SK-N-SH treated with all-trans-retinoic acid at 6 μM for 48 hours (cell line): ENCODE measurements around the gene CBX1.

Experiments
- ATAC-seq: fragments of 200-7000 bp; cut with Tn5 transposase; 3 replicates; pipeline ENCODE4 v1.9.1; 2020; ENCODE audit warnings: mild to moderate bottlenecking, moderate library complexity
- ARNTL ChIP-seq: fragments of 450-650 bp; formaldehyde crosslinking; IDR thresholded peaks from 2 replicates; pipeline ENCODE4 v1.5.0; 2020; ENCODE audit warnings: low read depth, mild to moderate bottlenecking, moderate library complexity, borderline replicate concordance
- CREB5 ChIP-seq: fragments of 250-450 bp; sonication (Bioruptor Pico); IDR thresholded peaks from 2 replicates; pipeline ENCODE4 v1.5.1; 2020; ENCODE audit warnings: low read depth, mild to moderate bottlenecking, moderate library complexity
- CSDC2 ChIP-seq: fragments of 250-450 bp; sonication (Bioruptor Pico); IDR thresholded peaks from 2 replicates; pipeline ENCODE4 v1.5.0; 2020; ENCODE audit warnings: mild to moderate bottlenecking, moderate library complexity
- ESRRG ChIP-seq: fragments of 250-450 bp; sonication (Bioruptor Pico); IDR thresholded peaks from 2 replicates; pipeline ENCODE4 v1.6.1; 2021; ENCODE audit warnings: mild to moderate bottlenecking
- ISL1 ChIP-seq: fragments of 250-450 bp; sonication (Bioruptor Pico); IDR thresholded peaks from 2 replicates; pipeline ENCODE4 v2.1.2; 2022; ENCODE audit warnings: mild to moderate bottlenecking, moderate library complexity
- OSR1 ChIP-seq: fragments of 250-450 bp; sonication (Bioruptor Pico); IDR thresholded peaks from 2 replicates; pipeline ENCODE4 v1.8.0; 2022; ENCODE audit warnings: moderate library complexity, mild to moderate bottlenecking, inconsistent platforms
- POU6F1 ChIP-seq: fragments of 250-450 bp; sonication (Bioruptor Pico); IDR thresholded peaks from 2 replicates; pipeline ENCODE4 v1.8.0; 2021; ENCODE audit warnings: low read depth, mild to moderate bottlenecking, moderate library complexity, borderline replicate concordance
- PPARA ChIP-seq: fragments of 250-450 bp; sonication (Bioruptor Pico); IDR thresholded peaks from 2 replicates; pipeline ENCODE4 v1.5.0; 2020; ENCODE audit warnings: mild to moderate bottlenecking, borderline replicate concordance
- RARB ChIP-seq: fragments of 250-450 bp; sonication (Bioruptor Pico); IDR thresholded peaks from 2 replicates; pipeline ENCODE4 v1.8.0; 2021; ENCODE audit warnings: mild to moderate bottlenecking, moderate library complexity
- SNAI2 ChIP-seq: fragments of 250-450 bp; sonication (Bioruptor Pico); IDR thresholded peaks from 2 replicates; pipeline ENCODE4 v1.5.0; 2020; ENCODE audit warnings: mild to moderate bottlenecking, moderate library complexity
- TCF4 ChIP-seq: fragments of 250-450 bp; sonication (Bioruptor Pico); IDR thresholded peaks from 2 replicates; pipeline ENCODE4 v1.8.0; 2021; ENCODE audit warnings: mild to moderate bottlenecking, moderate library complexity, borderline replicate concordance
- TOX ChIP-seq: fragments of 250-450 bp; sonication (Bioruptor Pico); IDR thresholded peaks from 2 replicates; pipeline ENCODE4 v1.8.0; 2021; ENCODE audit warnings: mild to moderate bottlenecking, moderate library complexity, borderline replicate concordance
- ZC3H10 ChIP-seq: fragments of 250-450 bp; sonication (Bioruptor Pico); IDR thresholded peaks from 2 replicates; pipeline ENCODE4 v1.5.1; 2021; ENCODE audit warnings: mild to moderate bottlenecking, moderate library complexity
- ZFP3 ChIP-seq: fragments of 250-450 bp; sonication (Bioruptor Pico); IDR thresholded peaks from 2 replicates; pipeline ENCODE4 v1.5.0; 2020; ENCODE audit warnings: mild to moderate bottlenecking, moderate library complexity
- ZFP30 ChIP-seq: fragments of 450-650 bp; formaldehyde crosslinking; IDR thresholded peaks from 2 replicates; pipeline ENCODE4 v1.5.0; 2022; ENCODE audit warnings: mild to moderate bottlenecking, moderate library complexity
- ZNF565 ChIP-seq: fragments of 450-650 bp; formaldehyde crosslinking; conservative IDR thresholded peaks from 2 replicates; pipeline ENCODE4 v1.5.0; 2020; ENCODE audit warnings: low read depth, mild to moderate bottlenecking, moderate library complexity
- ZNF70 ChIP-seq: fragments of 450-650 bp; formaldehyde crosslinking; IDR thresholded peaks from 2 replicates; pipeline ENCODE4 v1.5.0; 2020; ENCODE audit warnings: mild to moderate bottlenecking, moderate library complexity
- TF ChIP-seq, protein P1 (sequence below): fragments of 250-450 bp; sonication (Bioruptor Pico); IDR thresholded peaks from 2 replicates; pipeline ENCODE4 v1.8.0; 2020; ENCODE audit warnings: mild to moderate bottlenecking, moderate library complexity, borderline replicate concordance
- TF ChIP-seq, protein P2 (sequence below): fragments of 250-450 bp; sonication (Bioruptor Pico); IDR thresholded peaks from 2 replicates; pipeline ENCODE4 v1.5.1; 2021; ENCODE audit warnings: mild to moderate bottlenecking, moderate library complexity
- TF ChIP-seq, protein P3 (sequence below): fragments of 250-450 bp; sonication (Bioruptor Pico); IDR thresholded peaks from 2 replicates; pipeline ENCODE4 v1.5.0; 2020; ENCODE audit warnings: mild to moderate bottlenecking, moderate library complexity

CBX1 gene

GRCh38 chr17:48125829-48126531 lies 24.7 kb upstream of the CBX1 start:
- TF ChIP-seq ISL1: no peak
- TF ChIP-seq ZNF565: no peak
- TF ChIP-seq ZNF70: no peak
- TF ChIP-seq, protein P1, sequence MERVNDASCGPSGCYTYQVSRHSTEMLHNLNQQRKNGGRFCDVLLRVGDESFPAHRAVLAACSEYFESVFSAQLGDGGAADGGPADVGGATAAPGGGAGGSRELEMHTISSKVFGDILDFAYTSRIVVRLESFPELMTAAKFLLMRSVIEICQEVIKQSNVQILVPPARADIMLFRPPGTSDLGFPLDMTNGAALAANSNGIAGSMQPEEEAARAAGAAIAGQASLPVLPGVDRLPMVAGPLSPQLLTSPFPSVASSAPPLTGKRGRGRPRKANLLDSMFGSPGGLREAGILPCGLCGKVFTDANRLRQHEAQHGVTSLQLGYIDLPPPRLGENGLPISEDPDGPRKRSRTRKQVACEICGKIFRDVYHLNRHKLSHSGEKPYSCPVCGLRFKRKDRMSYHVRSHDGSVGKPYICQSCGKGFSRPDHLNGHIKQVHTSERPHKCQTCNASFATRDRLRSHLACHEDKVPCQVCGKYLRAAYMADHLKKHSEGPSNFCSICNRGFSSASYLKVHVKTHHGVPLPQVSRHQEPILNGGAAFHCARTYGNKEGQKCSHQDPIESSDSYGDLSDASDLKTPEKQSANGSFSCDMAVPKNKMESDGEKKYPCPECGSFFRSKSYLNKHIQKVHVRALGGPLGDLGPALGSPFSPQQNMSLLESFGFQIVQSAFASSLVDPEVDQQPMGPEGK (CRISPR knock-in tag): no peak
- TF ChIP-seq CSDC2 (CRISPR knock-in tag): no peak
- TF ChIP-seq, protein P2, sequence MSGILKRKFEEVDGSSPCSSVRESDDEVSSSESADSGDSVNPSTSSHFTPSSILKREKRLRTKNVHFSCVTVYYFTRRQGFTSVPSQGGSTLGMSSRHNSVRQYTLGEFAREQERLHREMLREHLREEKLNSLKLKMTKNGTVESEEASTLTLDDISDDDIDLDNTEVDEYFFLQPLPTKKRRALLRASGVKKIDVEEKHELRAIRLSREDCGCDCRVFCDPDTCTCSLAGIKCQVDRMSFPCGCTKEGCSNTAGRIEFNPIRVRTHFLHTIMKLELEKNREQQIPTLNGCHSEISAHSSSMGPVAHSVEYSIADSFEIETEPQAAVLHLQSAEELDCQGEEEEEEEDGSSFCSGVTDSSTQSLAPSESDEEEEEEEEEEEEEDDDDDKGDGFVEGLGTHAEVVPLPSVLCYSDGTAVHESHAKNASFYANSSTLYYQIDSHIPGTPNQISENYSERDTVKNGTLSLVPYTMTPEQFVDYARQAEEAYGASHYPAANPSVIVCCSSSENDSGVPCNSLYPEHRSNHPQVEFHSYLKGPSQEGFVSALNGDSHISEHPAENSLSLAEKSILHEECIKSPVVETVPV (CRISPR knock-in tag): no peak
- TF ChIP-seq ESRRG: no peak
- TF ChIP-seq SNAI2 (CRISPR knock-in tag): no peak
- no peak for TF ChIP-seq ARNTL
- ATAC-seq: no peak

DNA sequence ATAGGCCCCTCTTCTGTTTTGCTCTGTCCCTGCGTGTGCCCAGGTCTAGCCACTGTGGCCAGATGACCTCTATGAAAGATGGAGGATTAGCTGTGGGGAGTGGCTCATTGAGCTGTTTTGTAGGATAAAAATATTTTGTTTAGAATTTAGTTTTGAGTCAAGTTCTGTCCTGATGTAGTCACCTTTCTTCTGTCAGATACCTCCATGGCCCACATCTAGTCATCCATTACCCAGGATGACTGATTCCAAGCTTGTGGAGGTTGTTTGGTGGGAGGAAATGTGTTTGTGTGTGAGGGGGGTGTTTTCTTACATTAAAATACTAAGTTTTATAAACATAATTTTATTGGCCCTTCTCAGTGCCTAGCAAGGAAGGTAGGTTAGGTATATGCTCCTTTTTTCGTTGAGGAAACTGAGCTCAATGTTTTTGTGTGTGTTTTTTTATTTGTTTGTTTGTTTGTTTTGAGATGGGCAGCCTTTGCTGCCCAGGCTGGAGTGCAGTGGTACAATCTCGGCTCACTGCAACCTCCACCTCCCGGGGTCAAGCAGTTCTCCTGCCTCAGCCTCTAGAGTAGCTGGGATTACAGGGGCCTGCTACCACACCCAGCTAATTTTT lies 22.6 kb upstream of the CBX1 start:
- TF ChIP-seq RARB (CRISPR knock-in tag) (no peak), CSDC2 (CRISPR knock-in tag) (no peak), OSR1 (CRISPR knock-in tag) (no peak), SNAI2 (CRISPR knock-in tag) (no peak), ZNF565 (no peak), TCF4 (CRISPR knock-in tag) (no peak), ZFP30 (CRISPR knock-in tag) (no peak), ZNF70 (no peak), ARNTL (no peak), ISL1 (no peak), ZC3H10 (no peak), ESRRG (no peak), POU6F1 (CRISPR knock-in tag) (no peak), ZFP3 (no peak), TOX (CRISPR knock-in tag) (no peak), PPARA (no peak), CREB5 (CRISPR knock-in tag) (no peak)
- TF ChIP-seq, protein P2 (CRISPR knock-in tag): no peak
- TF ChIP-seq, protein P3, sequence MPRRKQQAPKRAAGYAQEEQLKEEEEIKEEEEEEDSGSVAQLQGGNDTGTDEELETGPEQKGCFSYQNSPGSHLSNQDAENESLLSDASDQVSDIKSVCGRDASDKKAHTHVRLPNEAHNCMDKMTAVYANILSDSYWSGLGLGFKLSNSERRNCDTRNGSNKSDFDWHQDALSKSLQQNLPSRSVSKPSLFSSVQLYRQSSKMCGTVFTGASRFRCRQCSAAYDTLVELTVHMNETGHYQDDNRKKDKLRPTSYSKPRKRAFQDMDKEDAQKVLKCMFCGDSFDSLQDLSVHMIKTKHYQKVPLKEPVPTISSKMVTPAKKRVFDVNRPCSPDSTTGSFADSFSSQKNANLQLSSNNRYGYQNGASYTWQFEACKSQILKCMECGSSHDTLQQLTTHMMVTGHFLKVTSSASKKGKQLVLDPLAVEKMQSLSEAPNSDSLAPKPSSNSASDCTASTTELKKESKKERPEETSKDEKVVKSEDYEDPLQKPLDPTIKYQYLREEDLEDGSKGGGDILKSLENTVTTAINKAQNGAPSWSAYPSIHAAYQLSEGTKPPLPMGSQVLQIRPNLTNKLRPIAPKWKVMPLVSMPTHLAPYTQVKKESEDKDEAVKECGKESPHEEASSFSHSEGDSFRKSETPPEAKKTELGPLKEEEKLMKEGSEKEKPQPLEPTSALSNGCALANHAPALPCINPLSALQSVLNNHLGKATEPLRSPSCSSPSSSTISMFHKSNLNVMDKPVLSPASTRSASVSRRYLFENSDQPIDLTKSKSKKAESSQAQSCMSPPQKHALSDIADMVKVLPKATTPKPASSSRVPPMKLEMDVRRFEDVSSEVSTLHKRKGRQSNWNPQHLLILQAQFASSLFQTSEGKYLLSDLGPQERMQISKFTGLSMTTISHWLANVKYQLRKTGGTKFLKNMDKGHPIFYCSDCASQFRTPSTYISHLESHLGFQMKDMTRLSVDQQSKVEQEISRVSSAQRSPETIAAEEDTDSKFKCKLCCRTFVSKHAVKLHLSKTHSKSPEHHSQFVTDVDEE: no peak
- TF ChIP-seq, protein P1 (CRISPR knock-in tag): no peak
- TF ChIP-seq, all 23 proteins: peak for 0

More for the DNA sequence above, 22.6 kb upstream of the CBX1 start:
- ATAC-seq: no peak
